Common myeloid progenitor, CD34-positive (primary cell): Measurements from ENCODE around the gene DENND2C. TPM values are rescaled to one million over a fixed set of nuclear protein-coding genes. Genes with fewer than 3 reads are reported as not detected.
A peak's percentile ranks its signal among the peaks of the same experiment; 100 is the strongest.

Experiments used
- CTCF ChIA-PET: fragments of 350-600 bp; sonication (Branson Sonifier 250); formaldehyde crosslinking; loops from one replicate; lab custom pipeline; 2021; ENCODE audit warnings: antibody characterized with exemption; lab: Charles Lee
- POLR2A ChIA-PET: fragments of 350-600 bp; sonication (Branson Sonifier 250); formaldehyde crosslinking; loops from one replicate; lab custom pipeline; 2021; ENCODE audit warnings: antibody characterized with exemption; lab: Charles Lee
- DNase-seq, 3 donors: peaks; one replicate each; pipeline versions ENCODE4 v3.0.0 to v3.0.0-alpha.2; 2013
- H3K27ac ChIP-seq, 2 experiments: 1 replicate in 1 of 2; 2 replicates in 1 of 2; pipeline ENCODE4 v1.7.0; 2013; ENCODE audit warnings: inconsistent platforms in 2 of 2, low read length in 2 of 2, mild to moderate bottlenecking in 2 of 2, low read depth in 1 of 2, moderate library complexity in 1 of 2; ENCODE audit not compliant: severe bottlenecking in 2 of 2, insufficient read depth in 1 of 2, poor library complexity in 1 of 2
- H3K27me3 ChIP-seq, 5 experiments: replicated peaks in 2 of 5; 1 replicate in 3 of 5; 2 replicates in 2 of 5; pipeline versions ENCODE4 v1.6.1 to v1.7.0; 2013; ENCODE audit warnings: low read length in 4 of 5, mild to moderate bottlenecking in 2 of 5, moderate library complexity in 2 of 5, inconsistent platforms in 1 of 5; ENCODE audit not compliant: insufficient read depth in 5 of 5, control insufficient read depth in 4 of 5
- H3K36me3 ChIP-seq, 4 experiments: 1 replicate in 2 of 4; 2 replicates in 2 of 4; pipeline versions ENCODE4 v1.6.1 to v1.7.0; 2013; ENCODE audit warnings: low read length in 3 of 4, control low read depth in 1 of 4, mild to moderate bottlenecking in 1 of 4; ENCODE audit not compliant: control insufficient read depth in 4 of 4, insufficient read depth in 4 of 4
- H3K4me1 ChIP-seq, 4 experiments: 1 replicate in 3 of 4; 2 replicates in 1 of 4; pipeline versions ENCODE4 v1.6.1 to v1.7.1; 2013; ENCODE audit warnings: low read length in 3 of 4, mild to moderate bottlenecking in 3 of 4, control low read depth in 1 of 4, inconsistent platforms in 1 of 4, moderate library complexity in 1 of 4; ENCODE audit not compliant: control insufficient read depth in 4 of 4, insufficient read depth in 4 of 4; ENCODE audit errors: control extremely low read depth in 1 of 4
- H3K4me3 ChIP-seq, 7 experiments: 1 replicate in 4 of 7; 2 replicates in 3 of 7; pipeline versions ENCODE4 v1.5.1 to v1.7.0; 2013; ENCODE audit warnings: mild to moderate bottlenecking in 7 of 7, low read length in 6 of 7, moderate library complexity in 6 of 7, inconsistent platforms in 2 of 7, low read depth in 2 of 7, control low read depth in 1 of 7; ENCODE audit not compliant: insufficient read depth in 4 of 7, control insufficient read depth in 1 of 7; ENCODE audit errors: extremely low read depth in 1 of 7
- H3K9me3 ChIP-seq, 5 experiments: 1 replicate in 4 of 5; 2 replicates in 1 of 5; pipeline versions ENCODE4 v1.6.1 to v1.7.1; 2013; ENCODE audit warnings: low read length in 4 of 5, mild to moderate bottlenecking in 2 of 5, inconsistent platforms in 1 of 5, low read depth in 1 of 5, moderate library complexity in 1 of 5; ENCODE audit not compliant: control insufficient read depth in 4 of 5, insufficient read depth in 2 of 5; ENCODE audit errors: control extremely low read depth in 1 of 5
- WGBS: methylation state at CpG from one replicate; pipeline ENCODE4 v1.1.5; 2013; ENCODE audit not compliant: insufficient coverage; 5-methylcytosine and 5-hydroxymethylcytosine counted together
- polyA plus RNA-seq: library from polyadenylated mRNA; unstranded; fragments of 120-200 nt; gene quantifications from one replicate; pipeline ENCODE4 v1.2.1, GENCODE V29; 2013

The DENND2C gene
- polyA plus RNA-seq: 0.13 TPM

GRCh38 chr1:114669562-114670082 lies at the start of gene DENND2C:
TSS of gene DENND2C (minus strand) at chr1:114670049. CDS start at chr1:114625984, 44,065 bp downstream.
- CTCF ChIA-PET: interaction anchor here (0.7 to 1.2 kb wide), 2 partner anchors 26 to 93 kb away, joined by 3 read pairs; partner anchors contain the start of gene AMPD1
- no peak for DNase-seq

GRCh38 chr1:114719424-114719787 lies 49.6 kb upstream of the DENND2C start:
- no peaks in the 10 kb centered on the region for H3K9me3 ChIP-seq
- peaks cover 6 to 14% (median 8%) of the 10 kb centered on the region in 4 experiments for H3K4me1 ChIP-seq
- POLR2A ChIA-PET: no interaction called here
- H3K36me3 ChIP-seq: peaks cover 20 to 68% (median 56%) of the 10 kb centered on the region in 4 experiments
- H3K27me3 ChIP-seq: no peaks in the 10 kb centered on the region
- WGBS: 100% methylated on average over 3 of the region's 3 CpGs
- no peak for DNase-seq
- no peak overlapping the region for H3K27ac ChIP-seq
- no peak overlapping the region for H3K4me3 ChIP-seq
- CTCF ChIA-PET: interaction anchor here (0.6 to 2.0 kb wide), 5 partner anchors 9 to 385 kb away, joined by 3 to 5 read pairs (median 3); no protein-coding TSS in a partner anchor

More at GRCh38 chr1:114669562-114670082, at the start of gene DENND2C:
- Histone ChIP-seq H3K36me3 (no peaks in the 10 kb centered on the region), H3K9me3 (no peaks in the 10 kb centered on the region), H3K4me1 (peaks cover 0 to 15% (median 13%) of the 10 kb centered on the region in 4 experiments), H3K27me3 (peaks cover 0 to 10% (median 3%) of the 10 kb centered on the region in 5 experiments), H3K4me3 (peak within 1 kb of the TSS; percentile 29 to 86 (median 64)), H3K27ac (no peak within 1 kb of the TSS)
- WGBS: 0% methylated on average over 46 of the region's 50 CpGs
- POLR2A ChIA-PET: interaction anchor here (0.8 kb wide), 1 partner anchor 9 kb away, joined by 3 read pairs; no protein-coding TSS in a partner anchor

GRCh38 chr1:114718661-114719423 lies 49.0 kb upstream of the DENND2C start:
- 99% methylated on average over 7 of the region's 11 CpGs for WGBS
- no peaks in the 10 kb centered on the region for H3K27me3 ChIP-seq
- ChIA-PET POLR2A (no interaction called here), CTCF (interaction anchor here (0.6 to 2.0 kb wide), 3 partner anchors 34 to 368 kb away, joined by 3 to 5 read pairs (median 3); no protein-coding TSS in a partner anchor)
- no peak overlapping the region for H3K4me3 ChIP-seq
- H3K4me1 ChIP-seq: peaks cover 6 to 14% (median 8%) of the 10 kb centered on the region in 4 experiments
- DNase-seq: no peak
- no peak overlapping the region for H3K27ac ChIP-seq
- no peaks in the 10 kb centered on the region for H3K9me3 ChIP-seq
- H3K36me3 ChIP-seq: peaks cover 20 to 62% (median 53%) of the 10 kb centered on the region in 4 experiments

GRCh38 chr1:114716304-114717170 lies 46.7 kb upstream of the DENND2C start, which contains the start of gene NRAS:
TSS of gene NRAS (minus strand) at chr1:114716771. CDS start at chr1:114716160, 611 bp downstream.
- POLR2A ChIA-PET: interaction anchor here (1.2 kb wide), 1 partner anchor 11 kb away, joined by 3 read pairs; no protein-coding TSS in a partner anchor
- 0% methylated on average over 24 of the region's 38 CpGs for WGBS
- peaks cover 24 to 61% (median 49%) of the 10 kb centered on the region in 4 experiments for H3K36me3 ChIP-seq
- peak; percentile 94 to 96 (median 96) for DNase-seq
- CTCF ChIA-PET: interaction anchor here (1.1 to 2.5 kb wide), 6 partner anchors 10 to 45 kb away, joined by 3 to 6 read pairs (median 4); no protein-coding TSS in a partner anchor
- no peaks in the 10 kb centered on the region for H3K9me3 ChIP-seq
- no peaks in the 10 kb centered on the region for H3K27me3 ChIP-seq
- H3K4me1 ChIP-seq: peaks cover 6 to 14% (median 8%) of the 10 kb centered on the region in 4 experiments
- peak within 1 kb of the TSS; percentile 75 to 96 (median 93) for H3K4me3 ChIP-seq
- peak within 1 kb of the TSS; percentile 99 to 100 for H3K27ac ChIP-seq

GRCh38 chr1:114715952-114716303 lies 46.1 kb upstream of the DENND2C start:
- ChIA-PET POLR2A (interaction anchor here (1.2 kb wide), 1 partner anchor 12 kb away, joined by 3 read pairs; no protein-coding TSS in a partner anchor), CTCF (interaction anchor here (1.1 to 2.5 kb wide), 6 partner anchors 9 to 45 kb away, joined by 3 to 6 read pairs (median 4); no protein-coding TSS in a partner anchor)
- Histone ChIP-seq H3K36me3 (peaks cover 21 to 57% (median 45%) of the 10 kb centered on the region in 4 experiments), H3K4me3 (peak overlapping the region; percentile 75 to 96 (median 93)), H3K27me3 (no peaks in the 10 kb centered on the region), H3K9me3 (no peaks in the 10 kb centered on the region), H3K27ac (peak overlapping the region; percentile 99 to 100), H3K4me1 (peaks cover 6 to 14% (median 8%) of the 10 kb centered on the region in 4 experiments)
- no peak for DNase-seq
- 54% methylated on average over 4 of the region's 4 CpGs for WGBS

- Histone ChIP-seq H3K9me3 (no peaks in the 10 kb centered on the region), H3K4me1 (peaks cover 6 to 14% (median 8%) of the 10 kb centered on the region in 4 experiments), H3K36me3 (peaks cover 21 to 47% (median 34%) of the 10 kb centered on the region in 4 experiments), H3K4me3 (no peak overlapping the region), H3K27ac (no peak overlapping the region), H3K27me3 (no peaks in the 10 kb centered on the region)
- ChIA-PET CTCF (interaction anchor here (1.7 to 2.1 kb wide), 2 partner anchors 9 to 41 kb away, joined by 7 to 8 read pairs; no protein-coding TSS in a partner anchor), POLR2A (interaction anchor here (0.7 kb wide), 1 partner anchor 32 kb away, joined by 3 read pairs; no protein-coding TSS in a partner anchor)
- DNase-seq: no peak
- WGBS: 96% methylated on average over 3 of the region's 4 CpGs
These were observed 43.1 kb upstream of the DENND2C start for GRCh38 chr1:114712977-114713376.
